NT2/D1 (cell line): ENCODE measurements around the gene CD2AP.

Source experiments
- SUZ12 ChIP-seq: IDR thresholded peaks from 2 replicates; pipeline ENCODE4 v1.6.1; 2011; ENCODE audit not compliant: insufficient read length, insufficient read depth; ENCODE audit errors: extremely low read depth
- YY1 ChIP-seq: IDR thresholded peaks from 2 replicates; pipeline ENCODE4 v1.6.1; 2011; ENCODE audit not compliant: insufficient read length, insufficient read depth

- TF ChIP-seq SUZ12 (no peak), YY1 (no peak)
Observed at GRCh38 chr6:47551670-47552069, 74.1 kb downstream of the CD2AP start.
